NCI-H2227 (cell line): ENCODE results near the gene PNMT.
A peak's percentile ranks its signal among the peaks of the same experiment; 100 is the strongest.

ENCODE experiments used
- DNase-seq: peaks from one replicate; lab custom pipeline; 2025; ENCODE audit not compliant: unreplicated experiment; lab: John Stamatoyannopoulos, UW

Gene PNMT, protein sequence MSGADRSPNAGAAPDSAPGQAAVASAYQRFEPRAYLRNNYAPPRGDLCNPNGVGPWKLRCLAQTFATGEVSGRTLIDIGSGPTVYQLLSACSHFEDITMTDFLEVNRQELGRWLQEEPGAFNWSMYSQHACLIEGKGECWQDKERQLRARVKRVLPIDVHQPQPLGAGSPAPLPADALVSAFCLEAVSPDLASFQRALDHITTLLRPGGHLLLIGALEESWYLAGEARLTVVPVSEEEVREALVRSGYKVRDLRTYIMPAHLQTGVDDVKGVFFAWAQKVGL

DNA sequence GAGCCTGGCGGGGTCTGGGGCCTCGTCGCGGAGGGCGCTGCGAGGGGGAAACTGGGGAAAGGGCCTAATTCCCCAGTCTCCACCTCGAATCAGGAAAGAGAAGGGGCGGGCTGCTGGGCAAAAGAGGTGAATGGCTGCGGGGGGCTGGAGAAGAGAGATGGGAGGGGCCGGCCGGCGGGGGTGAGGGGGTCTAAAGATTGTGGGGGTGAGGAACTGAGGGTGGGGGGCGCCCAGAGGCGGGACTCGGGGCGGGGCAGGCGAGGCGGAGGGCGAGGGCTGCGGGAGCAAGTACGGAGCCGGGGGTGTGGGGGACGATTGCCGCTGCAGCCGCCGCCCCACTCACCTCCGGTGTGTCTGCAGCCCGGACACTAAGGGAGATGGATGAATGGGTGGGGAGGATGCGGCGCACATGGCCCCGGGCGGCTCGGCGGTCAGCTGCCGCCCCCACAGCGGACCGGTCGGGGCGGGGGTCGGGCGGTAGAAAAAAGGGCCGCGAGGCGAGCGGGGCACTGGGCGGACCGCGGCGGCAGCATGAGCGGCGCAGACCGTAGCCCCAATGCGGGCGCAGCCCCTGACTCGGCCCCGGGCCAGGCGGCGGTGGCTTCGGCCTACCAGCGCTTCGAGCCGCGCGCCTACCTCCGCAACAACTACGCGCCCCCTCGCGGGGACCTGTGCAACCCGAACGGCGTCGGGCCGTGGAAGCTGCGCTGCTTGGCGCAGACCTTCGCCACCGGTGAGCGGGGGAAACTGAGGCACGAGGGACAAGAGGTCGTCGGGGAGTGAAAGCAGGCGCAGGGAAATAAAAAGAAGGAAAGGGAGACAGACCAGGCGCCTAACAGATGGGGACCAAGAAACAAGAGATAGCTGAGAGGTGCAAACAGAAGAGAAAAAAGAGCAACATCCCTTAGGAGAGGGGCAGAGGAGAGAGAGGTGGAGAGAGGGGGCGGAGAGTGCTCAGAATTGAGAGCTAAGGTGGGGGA, at the start of gene PNMT:
Gene PNMT (plus strand): TSS at position 509 of the 980 bp plus-strand sequence. CDS start 23 bp downstream, at position 532.
- DNase-seq = peak; percentile 74

DNA sequence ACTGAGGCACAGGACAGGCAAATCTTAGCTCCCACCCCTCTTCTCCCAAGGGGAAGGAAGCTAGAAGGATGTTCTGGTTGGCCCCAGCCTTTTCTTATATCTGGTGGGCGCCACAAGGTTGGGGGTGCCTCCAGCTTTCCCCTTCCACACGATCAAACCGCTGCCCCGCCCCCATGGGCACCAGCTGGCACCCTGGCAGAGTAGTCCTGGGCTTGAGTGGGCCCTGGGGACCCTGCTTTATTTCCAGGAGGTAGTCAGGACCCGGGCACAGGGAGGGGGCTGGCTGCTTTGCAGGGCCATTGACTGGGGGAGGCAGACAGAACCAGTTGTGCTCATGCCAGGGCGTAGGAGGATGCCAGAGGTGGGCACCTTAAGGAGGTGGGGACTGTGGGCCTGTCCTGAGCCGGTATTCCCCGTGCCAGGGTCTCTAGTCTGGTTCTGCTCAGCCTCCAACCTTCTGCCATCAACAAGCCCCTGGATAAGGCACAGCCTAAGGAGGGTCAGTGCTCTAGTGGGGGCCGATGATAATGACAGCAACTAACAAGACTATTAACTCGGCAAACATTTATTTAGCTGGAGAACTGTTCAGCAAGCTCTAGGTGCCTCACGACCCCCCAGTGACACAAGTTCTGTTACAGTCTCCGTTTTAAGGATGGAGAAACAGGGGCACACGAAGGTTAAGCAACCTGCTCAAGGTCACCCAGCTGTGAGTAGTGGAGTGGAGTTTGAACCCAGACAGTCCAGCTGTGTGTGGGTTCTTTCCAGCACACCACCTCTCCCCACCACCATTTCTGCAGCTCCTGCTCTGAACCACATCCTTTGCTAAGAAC, 49.1 kb upstream of the PNMT start:
- DNase-seq = no peak

DNA sequence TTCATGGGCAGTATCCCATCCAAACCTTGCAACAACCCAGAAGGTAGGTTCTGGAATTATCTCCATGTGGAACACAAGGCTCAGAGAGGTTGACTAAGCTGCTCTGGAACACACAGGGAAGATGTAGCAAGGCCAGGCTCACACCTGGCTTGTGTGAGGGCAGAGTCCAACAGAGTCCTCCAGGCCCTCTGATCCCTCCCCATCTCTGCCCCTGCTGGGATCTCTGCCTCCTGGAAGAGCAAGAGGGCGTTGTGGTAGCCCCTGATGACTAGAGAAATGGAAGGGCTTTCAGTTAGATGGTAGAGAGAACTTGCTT, 48.5 kb upstream of the PNMT start:
- no peak for DNase-seq

DNA sequence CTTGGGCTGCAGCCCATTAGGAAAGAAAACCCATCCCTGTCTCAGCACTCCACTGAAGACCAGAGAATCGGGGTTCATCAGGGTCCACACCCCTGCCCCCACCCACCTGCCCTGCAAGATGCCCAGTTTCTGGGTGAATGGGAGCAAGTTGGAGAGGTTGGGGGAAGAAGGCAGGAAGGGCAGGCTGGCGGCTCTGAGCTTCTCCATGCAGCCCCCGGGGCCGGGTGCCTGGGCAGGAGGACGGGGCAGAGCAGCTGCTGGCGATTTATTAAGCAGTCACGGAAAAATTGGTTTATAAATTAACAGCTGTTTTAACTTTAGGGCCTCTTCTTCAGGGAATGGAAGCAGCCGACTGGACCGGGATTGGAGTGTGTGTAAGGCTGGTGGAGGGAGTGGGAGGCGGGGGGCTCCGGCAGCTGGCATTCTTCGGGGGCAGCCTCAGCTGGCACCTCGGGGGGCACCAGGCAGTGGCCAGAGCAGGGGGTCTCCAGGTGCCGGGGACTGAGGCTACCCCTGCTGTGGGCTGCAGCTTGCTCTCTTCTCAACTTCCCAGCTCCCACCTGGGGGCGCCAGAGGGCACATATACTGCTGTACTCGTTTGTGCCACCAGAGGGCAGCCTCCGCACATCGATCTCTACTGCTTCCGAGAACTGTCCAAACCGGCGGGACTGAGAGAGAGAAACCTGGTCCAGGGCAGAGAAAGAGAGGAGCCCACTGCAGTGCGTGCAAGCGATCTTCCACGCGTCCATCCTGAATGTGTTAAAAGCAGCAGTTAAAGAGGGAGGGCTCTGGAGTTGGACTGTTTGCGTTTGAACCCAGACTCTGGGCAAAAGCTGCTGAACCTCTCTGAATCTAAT, 46.5 kb upstream of the PNMT start:
- peak; percentile 89 for DNase-seq

DNA sequence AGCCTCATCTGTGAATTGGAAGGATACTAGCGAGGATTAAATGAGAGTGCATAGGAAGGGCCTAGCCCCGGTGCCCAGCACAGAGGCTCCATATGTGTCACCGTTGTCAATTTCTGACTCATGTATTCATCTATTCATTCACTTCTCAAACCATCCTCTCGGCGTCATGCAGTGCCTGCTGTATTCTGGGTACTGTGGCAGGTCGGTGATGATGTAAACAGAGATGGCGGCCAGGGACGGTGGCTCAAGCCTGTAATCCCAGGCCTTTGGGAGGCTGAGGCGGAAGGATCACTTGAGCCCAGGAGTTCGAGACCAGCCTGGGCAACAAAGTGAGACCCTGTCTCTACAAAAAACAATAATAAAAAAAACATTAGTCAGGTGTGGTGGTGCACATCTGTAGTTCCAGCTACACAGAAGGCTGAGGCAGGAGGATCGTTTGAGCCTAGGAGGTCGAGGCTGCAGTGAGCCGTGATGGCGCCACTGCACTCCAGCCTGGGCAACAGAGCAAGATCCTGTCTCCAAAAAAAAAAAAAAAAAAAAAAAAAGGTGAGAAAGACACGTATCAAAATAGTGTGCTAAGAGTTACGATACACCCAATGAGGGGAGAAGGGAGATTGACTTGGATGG, 45.8 kb upstream of the PNMT start:
- DNase-seq = peak; percentile 47

DNA sequence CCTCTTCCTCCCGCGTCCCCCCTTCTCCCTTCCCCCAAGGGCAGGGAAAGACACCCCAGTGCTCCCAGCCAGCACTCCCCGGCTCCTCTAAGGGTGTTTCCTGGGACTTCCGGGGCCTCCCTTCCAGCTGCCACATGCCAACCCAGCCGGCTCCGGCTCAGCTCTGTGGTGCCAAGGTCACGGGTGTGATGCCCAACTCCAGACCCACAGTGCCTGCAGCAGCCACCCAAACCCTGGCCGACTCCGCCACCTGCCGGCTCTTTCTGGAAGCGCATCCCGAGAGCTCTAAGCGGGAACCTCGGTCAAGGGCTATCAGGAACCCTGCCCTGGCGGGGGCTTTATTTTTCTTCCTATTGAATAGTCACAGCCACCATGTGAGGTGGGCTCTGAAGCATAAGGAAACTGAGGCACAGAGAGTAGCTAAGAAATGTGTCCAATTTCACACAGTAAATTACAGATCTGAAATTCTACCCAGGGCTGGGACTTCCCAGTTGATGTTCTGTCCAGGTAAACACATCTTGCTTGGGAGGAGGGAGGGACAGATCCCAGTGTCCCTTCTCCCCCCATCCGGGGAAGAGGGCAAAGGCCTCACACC, 44.8 kb upstream of the PNMT start:
- peak; percentile 84 for DNase-seq

DNA sequence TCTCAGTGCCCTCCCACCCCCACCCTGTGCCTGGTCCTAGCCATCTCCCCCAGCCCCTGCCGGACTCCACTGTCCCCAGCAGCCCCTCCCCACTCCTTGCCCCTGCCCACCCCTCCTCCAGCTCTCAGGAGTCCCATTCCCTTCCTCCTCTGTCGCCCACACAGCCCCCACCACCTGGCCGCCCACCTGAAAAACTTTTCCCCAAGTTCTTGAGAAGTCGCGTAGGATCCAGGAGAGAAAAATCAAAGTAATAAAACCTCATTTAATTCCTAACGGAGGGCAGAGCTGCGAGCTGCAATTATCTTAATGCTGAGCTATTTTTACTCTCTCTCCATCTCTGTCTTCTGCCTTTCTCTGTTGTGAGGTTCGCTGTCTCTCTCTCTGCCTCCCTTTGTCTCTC, 43.9 kb upstream of the PNMT start:
- no peak for DNase-seq

DNA sequence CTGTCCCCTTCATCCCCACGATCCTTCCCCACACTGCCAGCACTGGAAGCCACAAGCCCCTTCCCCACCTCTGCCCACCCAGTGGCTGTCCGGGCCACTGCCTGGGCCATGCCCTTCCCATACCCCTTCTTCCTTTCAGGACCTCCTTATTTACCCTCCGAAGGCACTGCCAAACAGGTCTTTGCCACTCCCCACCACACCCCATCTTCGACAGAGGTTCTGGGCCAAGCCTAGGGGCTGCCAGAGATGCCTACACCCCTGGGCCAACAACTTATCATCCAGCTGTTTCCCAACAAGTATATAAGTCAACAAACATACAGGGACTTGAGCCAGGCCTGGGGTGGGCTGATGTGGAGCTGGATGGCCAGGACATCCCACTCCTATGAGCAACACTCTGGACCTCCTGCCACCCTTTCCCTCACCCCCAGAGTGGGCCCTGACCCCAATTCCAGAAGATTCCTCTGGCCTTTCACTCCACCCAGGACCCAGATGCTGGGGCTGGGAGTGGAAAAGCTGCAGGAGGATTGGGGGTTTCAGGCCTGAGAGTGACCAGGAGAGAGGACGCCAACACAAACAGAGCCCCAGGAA, 43.0 kb upstream of the PNMT start:
- DNase-seq = no peak

DNA sequence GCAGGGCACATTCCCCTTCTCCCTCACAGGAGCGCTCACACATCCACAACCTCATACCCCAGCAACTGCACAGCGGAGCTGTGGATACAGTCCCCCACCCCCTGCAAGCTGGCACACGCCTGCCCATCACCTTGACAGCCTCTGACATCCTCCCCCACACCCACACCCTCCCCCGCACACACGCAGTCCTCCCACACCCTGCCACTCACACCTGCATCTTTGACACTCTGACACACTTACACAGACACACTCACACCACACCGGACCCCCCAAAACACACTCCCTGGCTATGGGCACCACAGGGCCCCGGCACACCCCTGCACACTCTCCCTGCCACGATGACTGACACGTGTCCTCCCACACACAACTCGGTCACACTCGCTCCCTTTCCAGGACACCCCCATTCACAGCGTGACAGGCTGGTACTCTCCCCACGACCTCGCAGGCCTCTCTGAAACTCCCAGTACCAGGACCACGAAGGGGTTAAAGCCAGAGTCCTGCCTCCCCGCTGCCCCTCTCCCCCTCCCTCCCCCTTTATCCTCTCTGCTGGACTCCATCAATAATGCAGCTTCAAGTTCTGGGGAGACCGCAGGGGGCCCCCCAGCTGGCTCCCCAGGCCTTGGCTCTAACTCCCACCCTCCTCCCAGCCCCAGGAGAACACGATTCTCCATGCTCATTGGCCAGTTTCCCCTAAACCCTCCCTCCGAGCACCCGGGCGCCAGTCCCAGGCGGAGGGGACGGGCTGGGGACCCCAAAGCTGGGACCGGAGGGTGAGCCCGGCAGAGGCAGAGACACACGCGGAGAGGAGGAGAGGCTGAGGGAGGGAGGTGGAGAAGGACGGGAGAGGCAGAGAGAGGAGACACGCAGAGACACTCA, 41.8 kb upstream of the PNMT start, which contains the start of gene PPP1R1B:
Gene PPP1R1B (plus strand): TSS at position 782 of the 876 bp plus-strand sequence. CDS start 441 bp downstream, outside the sequence.
- DNase-seq = peak; percentile 31

DNA sequence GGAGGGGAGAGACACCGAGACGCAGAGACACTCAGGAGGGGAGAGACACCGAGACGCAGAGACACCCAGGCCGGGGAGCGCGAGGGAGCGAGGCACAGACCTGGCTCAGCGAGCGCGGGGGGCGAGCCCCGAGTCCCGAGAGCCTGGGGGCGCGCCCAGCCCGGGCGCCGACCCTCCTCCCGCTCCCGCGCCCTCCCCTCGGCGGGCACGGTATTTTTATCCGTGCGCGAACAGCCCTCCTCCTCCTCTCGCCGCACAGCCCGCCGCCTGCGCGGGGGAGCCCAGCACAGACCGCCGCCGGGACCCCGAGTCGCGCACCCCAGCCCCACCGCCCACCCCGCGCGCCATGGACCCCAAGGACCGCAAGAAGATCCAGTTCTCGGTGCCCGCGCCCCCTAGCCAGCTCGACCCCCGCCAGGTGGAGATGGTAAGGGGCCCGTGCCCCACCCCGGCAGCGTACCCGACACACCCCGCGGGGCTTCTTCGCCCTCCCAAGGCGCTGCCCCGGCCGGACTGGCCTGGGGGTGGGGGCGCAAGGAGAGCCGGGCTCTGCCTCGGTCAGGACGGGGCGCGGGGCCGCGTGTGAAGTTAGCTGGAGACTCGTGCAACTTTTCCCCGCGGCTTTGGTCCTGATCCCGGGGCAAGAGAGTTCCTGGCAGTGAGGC, 41.1 kb upstream of the PNMT start:
- DNase-seq = no peak

DNA sequence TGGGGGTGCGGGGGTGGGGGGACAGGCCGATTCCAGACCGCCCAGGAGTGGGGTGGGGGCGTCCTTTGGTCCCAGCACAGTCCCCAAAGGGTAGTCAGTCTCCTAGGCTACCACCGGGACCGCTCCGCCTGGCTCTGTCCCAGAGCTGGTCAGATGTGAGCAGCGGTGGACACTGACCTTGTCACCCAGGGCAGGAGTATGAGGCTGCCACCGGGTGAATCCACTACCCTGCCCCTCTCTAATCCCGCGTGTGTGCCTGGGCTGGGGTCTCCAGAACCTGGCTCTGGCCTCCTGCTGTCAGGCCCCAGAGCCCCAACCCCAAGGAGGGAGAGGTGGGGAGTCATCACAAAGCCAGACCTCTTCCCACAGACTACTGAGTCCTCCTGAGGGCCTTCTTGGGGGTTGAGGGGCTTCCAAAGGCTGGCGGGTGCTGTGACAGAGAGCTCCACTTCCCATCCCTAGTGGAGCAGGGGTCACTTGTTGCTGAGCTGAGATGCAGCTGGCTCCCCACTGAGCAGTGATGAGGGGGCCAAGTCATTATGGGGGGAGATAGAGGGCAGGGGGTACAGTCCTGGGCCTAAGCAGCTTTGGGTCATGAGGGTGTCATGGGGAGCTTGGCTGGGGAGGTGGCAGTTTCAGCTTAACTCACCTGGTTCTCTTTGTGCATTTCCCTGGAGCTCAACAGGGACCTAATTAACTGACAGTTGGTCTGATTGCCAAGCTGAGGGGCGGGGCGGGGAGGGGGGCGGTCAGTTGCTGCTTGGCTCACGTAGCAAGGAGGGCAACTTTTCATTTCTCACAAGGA, 40.3 kb upstream of the PNMT start:
- peak; percentile 23 for DNase-seq

DNA sequence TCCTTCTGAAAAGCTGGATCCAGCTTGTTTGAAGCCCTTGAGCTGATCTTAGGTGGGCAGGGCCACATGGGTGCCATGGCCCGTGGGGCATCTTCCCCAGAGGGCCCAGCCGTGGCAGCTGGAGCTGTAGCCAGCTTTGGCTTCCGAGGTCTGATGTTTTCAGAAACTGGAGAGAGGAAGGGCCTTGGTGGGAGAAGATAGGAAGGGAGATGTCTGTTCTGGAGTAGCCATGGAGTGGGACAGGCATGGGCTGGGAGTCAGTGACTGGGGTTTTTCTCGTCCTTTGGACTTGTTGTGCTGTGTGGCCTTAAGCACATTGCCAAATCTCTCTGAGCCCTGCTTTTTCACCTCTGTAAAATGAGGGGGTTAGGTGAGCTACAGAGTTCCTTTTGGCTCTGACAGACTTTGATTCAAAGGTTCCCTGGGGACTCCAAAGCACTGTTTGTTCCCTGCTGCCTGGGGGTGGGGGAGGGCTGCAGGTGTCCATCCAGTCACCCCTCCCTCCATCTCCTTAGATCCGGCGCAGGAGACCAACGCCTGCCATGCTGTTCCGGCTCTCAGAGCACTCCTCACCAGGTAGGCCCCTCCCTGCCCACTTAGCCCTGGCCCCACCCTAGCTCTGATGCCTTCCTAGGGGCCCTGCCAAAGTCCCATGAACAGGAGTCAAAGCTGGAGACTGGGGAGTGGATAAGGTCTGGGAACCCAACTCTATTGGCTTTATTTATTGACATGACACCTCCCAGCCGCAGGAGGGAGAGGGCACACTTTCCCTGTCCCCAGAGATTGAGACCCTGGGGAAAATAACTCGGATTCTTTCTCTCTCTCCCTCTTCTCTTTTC, 39.4 kb upstream of the PNMT start:
- no peak for DNase-seq

DNA sequence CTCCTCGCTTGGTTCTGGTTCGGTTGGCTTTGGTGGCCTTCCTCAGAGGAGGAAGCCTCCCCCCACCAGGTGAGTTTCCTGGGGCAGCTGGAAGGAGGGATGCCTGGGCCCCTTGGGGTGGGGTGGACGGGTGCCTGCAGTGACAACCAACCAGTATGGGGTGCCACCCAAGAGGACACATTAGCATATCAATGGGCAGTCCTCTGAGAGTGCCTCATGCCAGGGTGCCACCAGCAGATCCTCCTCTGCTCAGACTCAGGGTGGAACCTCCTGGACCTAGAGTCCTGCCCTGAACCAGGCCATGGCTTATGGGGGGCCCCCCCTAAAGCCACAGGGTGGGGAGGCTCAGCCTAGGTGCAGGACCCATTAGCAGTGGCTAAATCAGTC, 38.8 kb upstream of the PNMT start:
- DNase-seq = no peak

DNA sequence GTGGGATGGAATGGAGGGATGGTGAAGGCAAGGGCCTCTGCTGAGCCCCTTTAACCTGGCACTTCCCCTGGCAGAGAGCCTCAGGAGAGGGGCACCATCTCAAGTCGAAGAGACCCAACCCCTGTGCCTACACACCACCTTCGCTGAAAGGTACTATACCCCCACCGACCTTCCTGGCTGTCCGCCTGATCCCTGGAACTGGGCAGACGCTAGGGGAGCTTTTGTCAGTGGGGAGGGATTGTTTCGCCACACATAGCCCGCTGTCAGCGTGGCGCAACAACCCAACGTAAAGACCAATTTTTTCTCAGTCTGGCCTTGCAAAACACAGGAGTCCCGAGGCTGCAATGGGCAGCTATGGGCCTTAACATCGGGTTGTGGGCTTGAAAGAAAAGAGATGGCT, 38.4 kb upstream of the PNMT start:
- DNase-seq = no peak

DNA sequence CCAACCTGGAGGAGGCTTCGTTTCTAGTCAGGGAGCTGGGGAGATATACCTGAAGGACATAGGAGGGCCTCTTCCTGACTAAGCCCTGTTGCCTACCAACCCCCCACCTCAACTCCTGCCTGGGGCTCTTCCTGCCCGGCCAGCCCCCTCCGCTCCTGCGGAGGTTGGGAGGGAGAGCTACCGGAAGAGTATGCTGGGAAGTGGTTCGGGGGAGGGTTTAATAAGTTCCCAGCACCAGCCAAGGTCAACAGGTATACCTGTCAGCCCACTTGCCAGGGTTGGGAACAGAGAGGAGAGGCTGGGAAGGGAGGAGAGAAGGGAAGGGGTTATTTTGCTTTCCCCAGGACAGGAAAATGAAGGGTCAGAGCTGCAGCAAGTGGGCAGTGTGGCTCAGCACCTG, 36.9 kb upstream of the PNMT start:
- no peak for DNase-seq
